ENCODE results near the gene SIL1. TPM values are rescaled to one million over a fixed set of nuclear protein-coding genes. Genes with fewer than 3 reads are reported as not detected.

The SIL1 gene
- total RNA-seq, 1 donor from 2014 or later = 83.0 TPM

DNA sequence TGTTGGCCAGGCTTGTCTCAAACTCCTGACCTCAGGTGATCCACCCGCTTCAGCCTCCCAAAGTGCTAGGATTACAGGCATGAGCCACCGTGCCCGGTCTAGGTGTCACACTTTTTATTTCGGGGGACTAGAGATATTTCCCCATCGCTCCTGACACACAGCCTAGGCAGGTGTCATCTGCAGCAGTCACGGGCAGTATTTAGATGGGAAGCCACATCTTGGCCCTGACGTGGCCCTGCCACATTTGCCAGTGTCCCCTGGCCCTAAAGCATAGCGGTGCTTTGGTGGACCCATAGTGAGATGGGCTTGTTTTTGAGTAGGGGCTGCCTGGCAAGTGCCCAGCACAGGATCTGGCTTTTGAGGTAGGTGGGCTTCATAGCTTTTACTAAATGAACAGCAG lies 278.0 kb downstream of the SIL1 start:
- DNase-seq (ENCODE audit: low spot score) = no peak

DNA sequence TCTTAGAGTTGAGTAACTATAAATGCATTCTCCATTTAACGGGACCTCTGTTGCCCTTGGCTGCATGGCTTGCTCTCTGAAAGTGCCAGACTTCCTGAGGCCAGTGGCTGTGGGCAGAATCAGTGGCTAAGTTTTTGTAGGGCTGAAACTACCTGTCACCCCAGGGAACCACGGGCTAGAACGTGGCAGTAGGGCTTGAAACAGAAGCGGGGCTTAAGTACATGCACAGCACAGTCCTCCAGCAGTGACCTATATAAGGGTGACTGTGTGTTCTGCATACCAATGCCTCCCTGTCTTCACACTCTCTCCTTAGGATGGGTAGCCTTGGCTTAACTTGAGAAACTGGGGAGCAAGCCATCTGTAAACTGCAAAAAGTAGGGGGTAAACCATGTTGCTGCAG lies 279.5 kb downstream of the SIL1 start:
- DNase-seq (ENCODE audit: low spot score) = no peak

DNA sequence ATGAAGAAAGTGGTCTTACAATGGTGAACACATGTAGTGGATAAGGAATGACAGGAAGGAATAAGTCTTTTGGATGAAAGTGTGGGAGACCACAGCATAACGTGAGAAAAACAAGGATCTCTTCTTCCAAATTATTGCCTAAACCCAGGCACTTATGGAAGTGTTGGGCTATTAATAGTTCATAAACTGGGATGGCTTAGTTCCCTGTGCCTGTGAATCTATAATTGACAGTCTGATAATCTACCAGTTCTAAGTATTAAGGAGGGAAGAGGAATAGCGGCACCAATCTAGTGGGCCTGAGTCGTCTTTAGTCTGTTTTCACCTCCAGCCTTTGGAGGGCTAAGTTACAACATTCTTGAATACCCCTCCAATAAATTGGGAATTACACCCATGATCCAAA lies 283.8 kb downstream of the SIL1 start:
- no peak for DNase-seq (ENCODE audit: low spot score)

DNA sequence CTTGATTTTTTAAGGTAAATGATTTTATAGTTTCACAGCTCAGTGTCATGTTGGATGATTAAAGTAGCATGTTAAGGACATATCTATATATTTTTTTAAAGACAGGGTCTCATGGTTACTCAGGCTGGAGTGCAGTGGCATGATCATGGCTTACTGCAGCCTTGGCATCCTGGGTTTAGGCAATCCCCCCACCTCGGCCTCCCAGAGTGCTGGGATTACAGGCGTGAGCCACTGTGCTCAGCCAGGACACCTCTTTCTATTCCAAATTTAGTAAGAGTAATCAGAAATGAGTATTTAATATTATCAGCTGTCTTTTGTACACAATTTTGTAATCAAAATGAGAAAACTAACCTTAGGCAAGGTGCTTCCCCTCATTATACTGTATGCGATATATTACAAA lies 284.4 kb downstream of the SIL1 start:
- no peak for DNase-seq (ENCODE audit: low spot score)

DNA sequence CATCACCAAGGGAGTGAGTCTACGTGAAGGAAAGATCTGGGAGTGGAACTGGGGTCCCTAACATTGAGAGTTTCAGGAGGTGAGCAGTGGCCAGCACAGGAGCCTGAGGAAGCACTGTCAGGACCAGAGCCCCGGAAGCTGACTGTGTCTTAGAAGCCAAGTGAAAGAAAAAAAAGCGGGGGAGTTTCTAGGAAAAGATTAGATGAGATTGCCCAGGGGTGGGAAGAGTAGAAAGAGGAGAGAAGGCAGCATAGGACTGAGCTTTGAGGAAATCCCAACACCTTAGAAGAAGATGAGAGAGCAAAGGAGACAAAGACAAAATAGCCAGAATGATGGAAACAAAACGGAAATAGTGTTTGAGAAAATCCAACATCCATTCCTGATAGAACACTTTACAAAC lies 286.1 kb downstream of the SIL1 start:
- no peak for DNase-seq (ENCODE audit: low spot score)

DNA sequence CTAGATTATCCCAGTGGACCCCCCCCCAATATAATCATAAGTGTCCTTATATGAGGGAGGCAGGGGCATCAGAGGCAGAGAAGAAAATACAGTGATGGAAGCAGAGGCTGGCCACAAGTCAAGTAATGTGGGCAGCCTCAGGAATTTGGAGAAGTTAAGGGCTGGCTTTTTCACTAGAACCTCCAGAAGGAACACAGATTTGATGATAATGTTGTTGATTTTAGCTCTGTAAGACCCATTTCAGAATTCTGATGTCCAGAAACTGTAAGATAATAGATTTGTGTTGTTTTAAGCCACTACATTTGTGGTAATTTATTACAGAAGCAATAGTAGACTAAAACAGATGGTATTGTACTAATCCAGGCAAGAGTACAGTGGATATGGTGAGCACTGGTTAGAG lies 286.7 kb downstream of the SIL1 start:
- no peak for DNase-seq (ENCODE audit: low spot score)

DNA sequence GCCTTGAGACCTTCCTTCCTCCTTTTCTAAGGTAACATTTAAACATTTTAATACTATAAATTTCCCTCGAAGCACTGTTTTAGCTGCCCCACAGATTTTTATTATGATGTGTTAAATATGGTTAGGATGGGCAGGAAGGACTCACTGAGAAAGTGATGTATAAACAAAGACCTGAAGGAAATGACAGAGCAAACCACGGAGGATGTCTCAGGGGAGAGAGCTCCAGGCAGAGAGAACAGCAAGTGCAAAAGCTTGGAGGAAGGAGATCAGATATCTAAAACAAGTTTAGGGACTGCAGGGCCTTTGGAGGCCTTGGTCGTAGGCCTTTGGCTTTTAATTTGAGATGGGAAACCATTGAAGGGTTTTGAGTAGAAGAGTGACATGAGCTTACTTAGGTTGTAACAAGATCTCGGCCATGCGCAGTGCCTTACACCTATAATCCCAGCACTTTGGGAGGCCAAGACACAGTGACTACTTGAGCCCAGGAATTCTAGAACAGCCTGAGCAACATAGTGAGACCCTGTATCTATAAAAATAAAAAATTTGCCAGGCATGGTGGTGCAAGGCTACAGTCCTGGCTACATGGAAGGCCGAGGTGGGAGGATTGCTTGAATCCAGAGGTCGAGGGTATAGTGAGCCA lies 287.5 kb downstream of the SIL1 start:
- DNase-seq (ENCODE audit: low spot score) = no peak

DNA sequence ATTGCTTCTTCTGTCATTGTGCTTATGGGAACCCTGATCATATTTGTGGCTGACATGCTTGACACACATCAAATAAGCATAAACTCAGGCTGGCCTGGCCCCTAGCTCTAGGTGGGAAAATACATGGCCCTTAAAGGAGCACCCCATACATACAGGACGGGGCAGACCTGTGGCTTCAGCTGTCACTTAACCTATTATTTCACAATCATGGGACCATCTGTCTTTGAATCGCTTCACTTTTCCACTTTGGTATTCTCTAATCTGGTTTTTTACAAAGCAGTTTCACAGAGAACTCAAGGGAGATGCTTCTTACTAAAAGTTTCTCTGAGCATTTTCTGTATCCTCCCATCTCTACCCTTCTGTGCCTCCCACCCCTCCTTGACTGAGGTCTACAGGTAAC lies 288.4 kb downstream of the SIL1 start:
- no peak for DNase-seq (ENCODE audit: low spot score)

DNA sequence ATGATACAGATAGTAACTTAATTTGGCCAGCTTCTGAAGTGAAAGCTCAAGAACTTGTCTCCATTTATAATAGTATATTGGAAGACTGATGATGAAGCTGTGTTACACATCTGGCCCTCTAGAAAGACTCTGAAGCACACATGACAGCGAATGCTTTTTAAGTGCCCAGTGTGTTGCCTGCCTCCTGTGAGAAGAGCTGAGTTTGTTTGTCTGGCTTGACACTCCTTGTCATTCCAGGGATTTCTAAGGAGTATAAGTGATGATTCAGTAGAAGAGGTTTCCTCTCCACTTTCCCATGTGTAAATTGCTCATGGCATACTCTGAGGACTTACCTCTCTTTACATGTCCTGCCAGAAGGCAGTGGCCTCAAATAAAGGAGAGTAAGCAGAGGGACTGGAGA lies 292.6 kb downstream of the SIL1 start:
- DNase-seq (ENCODE audit: low spot score) = no peak

DNA sequence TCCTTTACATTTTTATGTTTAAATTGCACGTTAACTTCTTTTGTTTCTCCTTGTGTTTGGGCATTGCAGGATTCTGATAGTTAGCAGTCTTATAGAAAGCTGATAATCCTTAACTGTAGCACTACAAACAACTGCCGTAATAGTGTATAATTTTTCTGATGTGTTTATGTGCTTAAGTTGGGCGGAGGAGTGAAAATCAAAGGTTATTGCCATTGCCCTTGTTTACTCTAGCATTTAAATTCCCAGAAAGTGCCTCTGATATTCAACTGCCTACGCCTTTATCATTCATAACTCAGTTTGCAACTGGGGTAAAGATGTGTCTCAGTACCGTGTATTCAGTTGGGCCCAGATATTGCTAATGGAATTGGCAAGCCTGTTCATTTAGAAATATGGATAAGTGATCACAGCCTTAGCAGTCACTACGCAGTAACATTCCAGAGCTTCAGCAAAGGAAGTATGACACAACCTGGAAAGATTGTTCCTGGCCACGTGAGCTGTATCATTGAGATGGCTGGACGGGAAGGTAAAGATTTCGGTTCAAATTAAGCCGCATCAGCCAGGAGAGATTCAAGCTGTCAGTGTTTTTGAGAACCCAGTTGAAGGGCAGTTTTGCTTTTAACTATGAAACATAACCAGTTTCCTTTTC lies 294.9 kb downstream of the SIL1 start:
- no peak for DNase-seq (ENCODE audit: low spot score)

DNA sequence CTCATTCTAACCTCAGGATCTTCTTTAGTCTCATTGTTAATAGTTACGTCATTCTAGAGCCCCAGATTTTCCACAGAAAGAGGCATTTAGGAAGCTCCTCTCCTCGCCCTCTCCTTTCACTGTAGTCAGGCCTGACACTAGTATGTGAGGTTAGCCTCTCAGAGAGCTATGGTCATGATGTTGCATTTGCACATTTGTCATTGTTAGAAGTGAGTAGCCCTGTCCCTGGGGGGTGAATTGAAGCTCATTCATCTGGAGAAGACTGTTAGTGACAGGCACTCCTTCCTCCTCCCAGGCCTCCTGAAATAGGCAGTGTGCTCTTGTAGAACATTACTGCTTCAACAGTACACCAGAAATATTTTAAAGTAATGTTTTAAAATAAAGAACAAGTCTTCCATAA lies 296.5 kb downstream of the SIL1 start:
- no peak for DNase-seq (ENCODE audit: low spot score)

DNA sequence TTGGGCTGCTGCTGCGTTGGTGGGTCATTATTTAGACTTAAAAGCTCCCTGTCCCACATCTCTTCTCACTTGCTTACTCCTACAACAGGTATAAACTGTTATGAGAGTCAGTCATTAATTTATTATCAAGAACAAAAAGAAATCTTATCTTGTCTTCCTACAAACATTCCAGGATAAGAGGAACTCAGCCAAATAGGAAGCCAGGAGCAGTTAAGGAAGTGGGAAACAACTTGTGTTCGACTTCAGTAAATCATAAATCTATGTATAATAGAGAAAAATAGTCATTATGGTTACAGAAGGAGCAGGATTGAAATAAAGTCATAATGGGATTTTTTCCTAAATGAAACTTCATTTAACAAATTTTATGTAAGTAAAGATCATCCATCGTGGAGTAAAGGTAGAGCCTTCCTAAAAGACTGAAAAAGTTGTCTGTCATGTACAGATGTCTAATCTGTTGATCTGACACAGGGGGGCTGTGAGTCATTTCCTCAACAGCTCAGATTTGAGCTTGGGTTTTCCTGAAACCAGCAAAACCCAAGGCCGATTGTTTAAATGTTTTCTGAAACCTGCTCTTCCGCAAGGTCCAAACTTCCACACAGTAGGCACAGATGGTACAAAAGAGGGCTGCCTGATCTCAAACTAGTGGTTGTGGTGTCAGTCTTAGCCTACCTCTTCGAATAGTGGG lies 297.7 kb downstream of the SIL1 start:
- no peak for DNase-seq (ENCODE audit: low spot score)

DNA sequence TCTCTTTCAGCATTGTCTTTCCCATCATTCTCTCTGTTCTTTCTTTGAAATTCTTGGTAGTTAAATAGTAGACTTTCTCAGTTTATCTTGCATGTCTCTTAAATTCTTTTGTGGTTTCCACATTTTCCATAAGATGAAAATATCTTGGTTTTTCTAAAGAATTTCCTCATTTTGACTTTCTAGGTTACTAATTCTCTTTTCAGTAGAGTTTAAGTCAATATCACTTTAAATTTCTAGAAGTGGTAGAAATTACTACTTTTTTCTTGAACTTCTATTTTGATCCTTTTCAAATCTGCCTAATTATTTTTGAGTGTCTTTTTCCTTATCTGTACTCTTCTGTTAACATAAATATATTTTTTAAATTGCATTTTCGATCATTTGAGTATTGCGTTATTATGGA lies 299.4 kb downstream of the SIL1 start:
- DNase-seq (ENCODE audit: low spot score) = no peak

DNA sequence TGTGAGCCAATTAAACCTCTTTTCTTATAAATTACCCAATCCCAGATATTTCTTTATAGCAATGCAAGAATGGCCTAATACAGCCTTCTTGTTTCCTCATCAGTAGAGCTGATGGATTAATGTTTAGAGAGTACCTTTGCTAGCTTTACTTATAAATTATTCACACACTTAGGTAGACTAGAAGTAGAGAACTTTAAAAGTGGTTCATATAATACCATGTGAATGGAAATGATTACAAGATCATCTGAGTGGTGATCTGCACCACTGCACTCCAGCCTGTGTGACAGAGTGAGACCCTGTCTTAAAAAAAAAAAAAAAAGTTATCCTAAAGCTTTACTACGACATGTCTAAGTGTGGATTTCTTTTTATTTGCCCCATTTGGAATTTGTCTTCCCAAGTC lies 299.9 kb downstream of the SIL1 start:
- DNase-seq (ENCODE audit: low spot score) = no peak

Other genes with a start within 250 kb of the SIL1 start
- 259 TPM for gene MATR3, start 95.4 kb upstream of the SIL1 start, total RNA-seq
- 75.6 TPM for gene PAIP2, start 143.5 kb upstream of the SIL1 start, total RNA-seq
- gene SLC23A1, start 184.9 kb upstream of the SIL1 start, total RNA-seq = 0.65 TPM
- 12.9 TPM for gene MZB1, start 191.5 kb upstream of the SIL1 start, total RNA-seq
- gene PROB1, start 196.7 kb upstream of the SIL1 start, total RNA-seq = 2.4 TPM
- 7.8 TPM for gene SPATA24, start 205.7 kb upstream of the SIL1 start, total RNA-seq
- 10.3 TPM for gene DNAJC18, start 241.2 kb upstream of the SIL1 start, total RNA-seq

Measured in ureter (tissue), 1 donor.